Thoracic aorta (tissue), 2 donors: Measurements from ENCODE around the gene CST9L. TPM values are rescaled to one million over a fixed set of nuclear protein-coding genes. Genes with fewer than 3 reads are reported as not detected.

Experiments used
- ATAC-seq: fragments of 150-250 bp; one replicate; pipeline ENCODE4 v1.8.0; 2017; ENCODE audit warnings: low read depth; ENCODE audit not compliant: insufficient number of reproducible peaks, low FRiP score
- DNase-seq: peaks from one replicate; pipeline ENCODE4 v3.0.0-alpha.2; 2020; ENCODE audit warnings: low spot score
- H3K27ac ChIP-seq, 2 donors: fragments of 200-600 bp; sonication (generic); 1 replicate in 1 of 2; 2 replicates in 1 of 2; pipeline ENCODE4 v1.5.1; 2016; ENCODE audit warnings: mild to moderate bottlenecking in 2 of 2, moderate library complexity in 2 of 2
- H3K27me3 ChIP-seq: fragments of 200-600 bp; sonication (generic); replicated peaks from 2 replicates; pipeline ENCODE4 v1.6.0; 2016; ENCODE audit warnings: mild to moderate bottlenecking; ENCODE audit not compliant: insufficient read depth
- H3K36me3 ChIP-seq: fragments of 200-600 bp; sonication (generic); one replicate; pipeline ENCODE4 v1.5.1; 2016
- H3K4me1 ChIP-seq, 2 donors: fragments of 200-600 bp; sonication (generic); 1 replicate in 1 of 2; 2 replicates in 1 of 2; pipeline versions ENCODE4 v1.5.1 to v1.6.0; 2016; ENCODE audit warnings: low read depth in 2 of 2, mild to moderate bottlenecking in 1 of 2; ENCODE audit not compliant: control insufficient read depth in 1 of 2
- H3K4me3 ChIP-seq: fragments of 200-600 bp; sonication (generic); 2 replicates; pipeline ENCODE4 v1.5.1; 2016; ENCODE audit warnings: mild to moderate bottlenecking
- H3K9me3 ChIP-seq: fragments of 200-600 bp; sonication (generic); 2 replicates; pipeline ENCODE4 v1.5.1; 2016
- CTCF ChIP-seq: fragments of 200-600 bp; sonication (generic); IDR thresholded peaks from one replicate; pipeline ENCODE4 v1.5.1; 2019; ENCODE audit warnings: antibody characterized with exemption
- total RNA-seq, 2 donors: library from RNA; depleted of rRNA; stranded (reverse); fragments of >200 nt; gene quantifications; one replicate each; pipeline versions ENCODE4 v1.1.0 to v1.2.3, GENCODE V29; 2016

CST9L gene
- total RNA-seq, 2 donors from 2014 or later, result not detected

GRCh38 chr20:23586735-23587525 is 18.6 kb upstream of the CST9L start:
- TF ChIP-seq CTCF, result no peak
- Histone ChIP-seq H3K4me3 (no peak overlapping the region), H3K4me1 (no peaks in the 10 kb centered on the region), H3K27ac (no peak overlapping the region), H3K27me3 (no peaks in the 10 kb centered on the region), H3K36me3 (no peaks in the 10 kb centered on the region), H3K9me3 (no peaks in the 10 kb centered on the region)
- DNase-seq (no peak), ATAC-seq (no peak)

GRCh38 chr20:23585808-23586734 is 17.8 kb upstream of the CST9L start:
- Histone ChIP-seq H3K27ac (no peak overlapping the region), H3K27me3 (no peaks in the 10 kb centered on the region), H3K4me1 (no peaks in the 10 kb centered on the region), H3K9me3 (no peaks in the 10 kb centered on the region), H3K4me3 (no peak overlapping the region), H3K36me3 (no peaks in the 10 kb centered on the region)
- DNase-seq, result no peak
- ATAC-seq, result no peak
- no peak for TF ChIP-seq CTCF

- no peak for TF ChIP-seq CTCF
- H3K4me1 ChIP-seq, result no peaks in the 10 kb centered on the region
- H3K27ac ChIP-seq, result no peak overlapping the region
- ATAC-seq, result no peak
- no peaks in the 10 kb centered on the region for H3K27me3 ChIP-seq
- no peak for DNase-seq
- H3K36me3 ChIP-seq, result no peaks in the 10 kb centered on the region
- no peak overlapping the region for H3K4me3 ChIP-seq
- no peaks in the 10 kb centered on the region for H3K9me3 ChIP-seq
Measured at GRCh38 chr20:23585449-23585807, 17.1 kb upstream of the CST9L start.

- no peak for TF ChIP-seq CTCF
- Histone ChIP-seq H3K36me3 (no peaks in the 10 kb centered on the region), H3K4me1 (no peaks in the 10 kb centered on the region), H3K9me3 (no peaks in the 10 kb centered on the region), H3K4me3 (no peak overlapping the region), H3K27ac (no peak overlapping the region), H3K27me3 (no peaks in the 10 kb centered on the region)
- DNase-seq, result no peak
- no peak for ATAC-seq
Measured at GRCh38 chr20:23584434-23585199, 16.3 kb upstream of the CST9L start.

- DNase-seq (no peak), ATAC-seq (no peak)
- Histone ChIP-seq H3K36me3 (no peaks in the 10 kb centered on the region), H3K27me3 (no peaks in the 10 kb centered on the region), H3K4me1 (no peaks in the 10 kb centered on the region), H3K9me3 (no peaks in the 10 kb centered on the region), H3K27ac (no peak overlapping the region), H3K4me3 (no peak overlapping the region)
- TF ChIP-seq CTCF, result no peak
Measured at GRCh38 chr20:23583526-23583925, 15.2 kb upstream of the CST9L start.
